HepG2 (cell line): ENCODE results near the gene URM1. TPM values are rescaled to one million over a fixed set of nuclear protein-coding genes. Genes with fewer than 3 reads are reported as not detected.
A peak's percentile ranks its signal among the peaks of the same experiment; 100 is the strongest.

Source experiments
- AGO1 ChIP-seq: fragments of 200-400 bp; formaldehyde crosslinking; IDR thresholded peaks from 2 replicates; pipeline ENCODE4 v1.6.1; 2017; ENCODE audit warnings: mild to moderate bottlenecking, low read depth, low read length, moderate library complexity; ENCODE audit not compliant: poor library complexity, severe bottlenecking
- DMAP1 ChIP-seq: IDR thresholded peaks from 2 replicates; pipeline ENCODE4 v1.6.1; 2016
- E2F5 ChIP-seq: sonication (generic); formaldehyde crosslinking; conservative IDR thresholded peaks from 2 replicates; pipeline ENCODE4 v1.4.0; 2020; ENCODE audit warnings: missing genetic modification reagents
- FOXJ3 ChIP-seq: sonication (generic); formaldehyde crosslinking; IDR thresholded peaks from 2 replicates; pipeline ENCODE4 v1.4.0; 2020; ENCODE audit warnings: missing genetic modification reagents, mild to moderate bottlenecking, borderline replicate concordance
- HMG20A ChIP-seq: IDR thresholded peaks from 2 replicates; pipeline ENCODE4 v1.6.1; 2016; ENCODE audit warnings: borderline replicate concordance
- NPAS2 ChIP-seq: sonication (generic); formaldehyde crosslinking; IDR thresholded peaks from 2 replicates; pipeline ENCODE4 v1.8.0; 2022; ENCODE audit warnings: mild to moderate bottlenecking, missing genetic modification reagents, borderline replicate concordance
- PRDM15 ChIP-seq: sonication (generic); formaldehyde crosslinking; IDR thresholded peaks from 2 replicates; pipeline ENCODE4 v1.4.0; 2020; ENCODE audit warnings: missing genetic modification reagents
- SKI ChIP-seq: fragments of 450-650 bp; IDR thresholded peaks from one replicate; pipeline ENCODE4 v1.6.1; 2018; ENCODE audit warnings: mild to moderate bottlenecking; ENCODE audit not compliant: partially characterized antibody
- SMYD3 ChIP-seq: sonication (generic); formaldehyde crosslinking; IDR thresholded peaks from 2 replicates; pipeline ENCODE4 v1.8.1; 2023; ENCODE audit warnings: mild to moderate bottlenecking, missing genetic modification reagents
- SP140L ChIP-seq: sonication (generic); formaldehyde crosslinking; IDR thresholded peaks from 2 replicates; pipeline ENCODE4 v1.4.0; 2020; ENCODE audit warnings: missing genetic modification reagents, borderline replicate concordance
- TBX3 ChIP-seq: fragments of 450-650 bp; IDR thresholded peaks from 2 replicates; pipeline ENCODE4 v1.6.1; 2017; ENCODE audit warnings: antibody characterized with exemption, mild to moderate bottlenecking, inconsistent platforms, borderline replicate concordance
- TFDP1 ChIP-seq: IDR thresholded peaks from 2 replicates; pipeline ENCODE4 v1.6.1; 2016; ENCODE audit warnings: missing compliant biosample characterization, missing genetic modification reagents, borderline replicate concordance
- ZNF20 ChIP-seq: sonication (generic); formaldehyde crosslinking; IDR thresholded peaks from 2 replicates; pipeline ENCODE4 v1.4.0; 2020; ENCODE audit warnings: mild to moderate bottlenecking, moderate library complexity, missing genetic modification reagents
- ZNF253 ChIP-seq: sonication (generic); formaldehyde crosslinking; IDR thresholded peaks from 2 replicates; pipeline ENCODE4 v1.8.0; 2022; ENCODE audit warnings: mild to moderate bottlenecking, missing genetic modification reagents, borderline replicate concordance
- ZNF577 ChIP-seq: sonication (generic); formaldehyde crosslinking; IDR thresholded peaks from 2 replicates; pipeline ENCODE4 v1.4.0; 2020; ENCODE audit warnings: mild to moderate bottlenecking, low read depth, missing genetic modification reagents, borderline replicate concordance
- ZNF770 ChIP-seq: sonication (generic); formaldehyde crosslinking; IDR thresholded peaks from 2 replicates; pipeline ENCODE4 v1.5.0; 2020; ENCODE audit warnings: mild to moderate bottlenecking, missing genetic modification reagents
- ZNF792 ChIP-seq: IDR thresholded peaks from 2 replicates; pipeline ENCODE4 v1.6.1; 2016
- ZNF839 ChIP-seq: sonication (generic); formaldehyde crosslinking; IDR thresholded peaks from 2 replicates; pipeline ENCODE4 v1.4.0; 2020; ENCODE audit warnings: missing genetic modification reagents, mild to moderate bottlenecking, borderline replicate concordance
- polyA plus RNA-seq, 8 experiments: library from polyadenylated mRNA; depleted of rRNA in 3 of 8; stranded (reverse) in 7 of 8; unstranded in 1 of 8; fragments of >200 nt; fragmentation: Illumina TruSeq in 4 of 8; extraction: Trizol in 4 of 8; gene quantifications; 2 replicates each; pipeline versions ENCODE4 v1.2.1 to v1.2.3, GENCODE V29; 2011 to 2016; ENCODE audit warnings: low read depth in 4 of 8, missing spikeins in 1 of 8, mixed read lengths in 1 of 8; ENCODE audit not compliant: insufficient read depth in 1 of 8
- total RNA-seq, 5 experiments: library from RNA; depleted of rRNA; stranded (reverse); fragments of >200 nt; fragmentation: Illumina TruSeq; extraction: Trizol; gene quantifications; 2 replicates each; pipeline ENCODE4 v1.2.3, GENCODE V29; 2016; ENCODE audit warnings: low read depth in 1 of 5
- TF ChIP-seq, protein P1 (sequence below): sonication (generic); formaldehyde crosslinking; IDR thresholded peaks from 2 replicates; pipeline ENCODE4 v1.8.0; 2022; ENCODE audit warnings: missing genetic modification reagents, mild to moderate bottlenecking, borderline replicate concordance

Gene URM1
- total and polyA plus RNA-seq, 2 of the 13 experiments (the other 11 are each of a cell fraction or from before 2014, with no cell fraction given): 37.1 to 41.3 TPM

DNA sequence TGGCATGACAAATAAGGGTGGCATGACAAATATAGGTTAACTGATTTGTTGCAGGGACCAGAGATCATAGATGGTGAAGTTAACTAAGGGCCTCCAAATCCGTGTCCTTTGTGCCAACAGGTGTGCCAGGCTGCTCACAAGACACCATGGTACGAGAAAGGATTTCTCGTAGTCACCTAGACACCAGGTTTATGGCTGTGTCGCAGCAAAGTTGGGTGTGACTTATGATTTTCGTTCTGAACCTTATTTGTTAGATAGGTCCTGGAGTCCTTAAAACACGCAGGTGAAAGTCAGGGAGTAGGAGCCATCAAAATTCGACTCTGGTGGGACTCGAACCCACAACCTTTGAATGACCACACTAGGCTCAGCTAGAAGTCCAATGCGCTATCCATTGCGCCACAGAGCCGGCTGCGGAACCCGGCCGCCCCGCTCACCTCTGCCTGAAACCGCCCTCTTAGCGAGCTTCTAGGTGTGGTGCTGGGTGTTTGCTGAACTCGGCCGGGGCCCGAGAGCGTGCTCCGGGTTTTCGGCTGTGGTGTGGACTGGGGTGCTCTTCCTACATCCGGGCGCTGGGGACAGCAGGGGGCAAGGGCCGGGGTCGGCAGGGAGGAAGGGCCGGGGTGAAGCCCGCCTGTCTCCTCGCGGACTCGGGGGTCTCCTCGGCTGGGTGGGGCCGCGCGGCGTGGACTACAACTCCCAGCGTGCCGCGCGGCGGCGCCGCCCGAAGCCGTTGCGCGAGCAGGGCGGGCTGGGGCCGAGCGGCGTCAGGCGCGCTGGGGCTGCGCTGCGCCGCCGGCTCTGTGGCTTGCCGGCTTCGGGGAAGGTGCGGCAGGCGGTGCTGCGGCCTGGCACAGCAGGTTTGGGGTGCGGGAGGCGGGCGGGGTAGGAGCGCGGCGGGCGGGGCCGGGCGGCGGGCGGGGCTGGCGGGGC lies 31.1 kb upstream of the URM1 start, which contains the start of gene SLC27A4 (continued):
- TF ChIP-seq ZNF577 (CRISPR knock-in tag): no peak
- TF ChIP-seq DMAP1 (CRISPR knock-in tag): peak; percentile 62; the same call in 1 of the 2 replicates
- TF ChIP-seq AGO1: peak; percentile 28
- 0 out of 2 replicates have a peak, but pooled peaks have one; percentile 30 for TF ChIP-seq E2F5 (CRISPR knock-in tag)
- 0 out of 2 replicates have a peak, but pooled peaks have one; percentile 8 for TF ChIP-seq ZNF770 (CRISPR knock-in tag)
- no peak for TF ChIP-seq SKI
- 0 out of 2 replicates have a peak, but pooled peaks have one; percentile 17 for TF ChIP-seq ZNF792 (CRISPR knock-in tag)
- no peak for TF ChIP-seq ZNF20 (CRISPR knock-in tag)
- TF ChIP-seq ZNF253 (CRISPR knock-in tag): no peak
- no peak for TF ChIP-seq TBX3
- no peak for TF ChIP-seq SMYD3 (CRISPR knock-in tag)
- no peak; the same call in 1 of the 2 replicates for TF ChIP-seq HMG20A (CRISPR knock-in tag)
- TF ChIP-seq FOXJ3 (CRISPR knock-in tag): no peak
- TF ChIP-seq NPAS2: no peak
- TF ChIP-seq, protein P1, sequence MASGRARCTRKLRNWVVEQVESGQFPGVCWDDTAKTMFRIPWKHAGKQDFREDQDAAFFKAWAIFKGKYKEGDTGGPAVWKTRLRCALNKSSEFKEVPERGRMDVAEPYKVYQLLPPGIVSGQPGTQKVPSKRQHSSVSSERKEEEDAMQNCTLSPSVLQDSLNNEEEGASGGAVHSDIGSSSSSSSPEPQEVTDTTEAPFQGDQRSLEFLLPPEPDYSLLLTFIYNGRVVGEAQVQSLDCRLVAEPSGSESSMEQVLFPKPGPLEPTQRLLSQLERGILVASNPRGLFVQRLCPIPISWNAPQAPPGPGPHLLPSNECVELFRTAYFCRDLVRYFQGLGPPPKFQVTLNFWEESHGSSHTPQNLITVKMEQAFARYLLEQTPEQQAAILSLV (CRISPR knock-in tag): no peak; the same call in 1 of the 2 replicates
- TF ChIP-seq SP140L (CRISPR knock-in tag): no peak
- peak; percentile 52; the same call in 1 of the 2 replicates for TF ChIP-seq ZNF839 (CRISPR knock-in tag)
- peak; percentile 90 for TF ChIP-seq PRDM15
- TF ChIP-seq TFDP1: peak; percentile 66; the same call in 1 of the 2 replicates
